HG03097 (cell line): ENCODE results near the gene TAS1R3.
A peak's percentile ranks its signal among the peaks of the same experiment; 100 is the strongest.

Source experiments
- ATAC-seq: cut with Tn5 transposase; IDR thresholded peaks from one replicate; pipeline ENCODE4 v1.9.1; 2021; ENCODE audit not compliant: unreplicated experiment, low FRiP score

The TAS1R3 gene

DNA sequence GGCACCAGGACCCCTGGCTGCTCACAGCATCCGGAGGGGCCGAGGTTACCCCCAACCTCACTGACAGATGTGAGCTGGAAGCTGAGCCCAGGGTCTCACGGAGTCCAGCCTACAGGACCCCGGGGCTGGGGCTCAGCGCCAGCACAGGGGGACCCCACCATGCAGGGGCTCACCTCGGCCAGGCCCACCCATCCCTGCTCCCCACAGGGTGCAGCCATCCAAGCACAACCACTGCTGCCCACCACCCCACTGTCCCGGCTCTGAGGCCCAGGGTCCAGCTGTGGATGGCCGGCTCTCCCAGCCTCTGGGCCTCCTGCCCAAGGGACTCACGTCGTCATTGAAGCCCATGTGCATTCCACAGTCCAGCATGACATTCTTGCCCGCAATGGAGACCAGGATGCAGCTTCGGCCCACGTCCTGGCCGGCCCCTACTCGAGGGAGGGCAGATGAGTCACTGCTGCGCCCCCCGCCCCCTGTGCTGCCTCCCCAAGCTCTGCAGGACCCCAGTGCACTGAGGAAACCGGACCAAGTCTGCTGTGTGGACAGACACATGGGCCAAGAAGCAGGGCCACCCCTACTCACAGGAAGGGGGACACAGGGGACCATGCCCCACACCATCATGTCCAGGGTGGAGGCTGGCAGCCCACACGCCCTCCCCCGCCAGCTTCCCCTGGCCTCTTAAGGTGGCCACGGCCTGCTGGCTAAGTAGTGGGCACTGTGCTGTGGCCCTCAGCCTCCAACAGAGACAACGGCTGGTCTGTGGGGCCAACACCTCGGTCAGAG lies 10.2 kb upstream of the TAS1R3 start:
- ATAC-seq, result no peak

DNA sequence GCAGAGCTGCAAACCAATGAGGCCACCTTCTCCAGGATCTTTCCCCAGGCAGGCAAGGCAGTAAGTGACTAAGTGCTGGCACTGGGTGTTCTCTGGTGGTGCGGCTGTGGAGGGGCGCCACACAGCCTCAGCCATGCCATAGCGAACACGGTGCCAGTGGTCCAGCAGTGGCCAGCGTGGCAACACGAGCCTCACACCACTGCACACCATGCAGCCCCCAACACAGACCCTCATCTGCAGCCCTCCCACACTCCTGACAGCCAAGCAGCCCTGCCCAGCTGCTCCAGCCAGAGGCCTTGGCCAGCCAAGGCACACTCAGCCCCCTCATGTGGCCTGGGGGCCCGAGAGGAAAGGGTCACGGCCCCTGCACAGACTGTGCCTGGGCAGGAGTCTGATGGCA lies 9.6 kb upstream of the TAS1R3 start:
- no peak for ATAC-seq

DNA sequence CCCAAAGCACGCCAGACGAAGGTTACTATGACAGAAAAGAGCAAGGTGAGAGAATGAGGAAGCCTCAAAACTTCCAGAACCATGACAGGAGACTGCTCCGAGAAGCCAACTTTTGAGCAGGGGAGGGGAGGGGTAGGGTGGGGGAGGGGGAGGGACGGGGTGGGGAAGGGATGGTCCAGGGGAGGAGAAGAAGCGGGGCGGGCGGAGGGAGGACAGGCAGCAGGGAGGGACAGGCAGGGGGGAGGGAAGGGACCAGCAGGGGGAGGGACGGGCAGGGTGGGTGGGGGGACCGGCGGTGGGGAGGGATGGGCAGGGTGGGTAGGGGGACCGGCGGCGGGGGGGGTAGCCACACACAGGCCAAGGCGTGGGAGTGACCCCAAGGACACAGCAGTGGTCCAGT lies 8.7 kb upstream of the TAS1R3 start:
- ATAC-seq, result no peak

DNA sequence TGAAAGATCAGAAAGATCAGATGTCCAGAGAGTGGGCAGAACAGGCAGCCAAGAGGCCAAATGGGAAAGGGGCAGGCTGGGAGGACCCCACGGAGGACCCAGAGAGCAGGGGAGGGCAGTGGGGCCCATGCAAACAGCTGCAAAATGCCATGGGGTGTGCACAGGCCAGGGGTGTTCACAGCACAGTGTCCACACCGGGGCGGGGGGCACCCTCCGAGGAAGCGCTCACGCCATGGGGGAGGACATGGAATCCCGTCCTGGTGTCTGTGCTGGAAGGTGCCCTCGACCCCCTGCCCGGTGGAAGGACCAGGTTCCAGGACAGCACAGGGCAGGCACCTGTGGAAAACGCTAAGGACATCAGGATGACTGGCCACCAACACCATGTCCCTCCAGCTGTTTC lies 8.1 kb upstream of the TAS1R3 start:
- ATAC-seq, result no peak

- no peak for ATAC-seq
Measured at GRCh38 chr1:1324084-1324523, 7.0 kb upstream of the TAS1R3 start.

DNA sequence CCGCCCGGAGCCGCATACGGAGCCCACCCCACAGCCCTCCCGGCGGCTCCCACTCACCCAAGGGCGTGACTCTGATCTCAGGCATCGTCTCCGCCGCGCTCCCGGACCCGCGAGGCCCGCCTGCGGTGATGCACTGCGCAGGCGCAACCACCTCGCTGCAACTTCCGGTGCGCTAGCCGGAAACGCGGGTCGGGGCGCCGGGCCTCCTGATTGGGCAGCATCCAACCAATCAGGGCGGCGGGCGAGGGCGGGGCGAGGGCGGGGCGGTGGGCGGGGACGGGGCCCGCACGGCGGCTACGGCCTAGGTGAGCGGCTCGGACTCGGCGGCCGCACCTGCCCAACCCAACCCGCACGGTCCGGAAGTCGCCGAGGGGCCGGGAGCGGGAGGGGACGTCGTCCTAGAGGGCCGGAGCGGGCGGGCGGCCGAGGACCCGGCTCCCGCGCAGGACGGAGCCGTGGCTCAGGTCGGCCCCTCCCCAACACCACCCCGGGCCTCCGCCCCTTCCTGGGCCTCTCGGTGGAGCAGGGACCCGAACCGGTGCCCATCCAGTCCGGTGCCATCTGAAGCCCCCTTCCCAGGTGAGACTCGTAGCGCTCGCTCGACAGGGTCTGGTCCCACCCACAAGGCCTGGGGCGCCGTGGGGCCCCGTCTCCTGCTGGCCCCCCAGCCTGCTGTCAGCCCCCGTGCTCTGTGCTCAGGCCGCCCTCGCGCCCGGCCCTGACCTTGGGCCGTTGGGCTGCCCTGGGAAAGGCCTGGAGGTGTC lies 6.4 kb upstream of the TAS1R3 start, which contains the start of the genes CPTP and INTS11:
Gene CPTP (plus strand): TSS at position 279 of the 764 bp plus-strand sequence. CDS start 2,109 bp downstream, outside the sequence.
Gene INTS11 (minus strand): TSS at position 137 of the 764 bp plus-strand sequence. CDS start 52 bp downstream, at position 85.
- ATAC-seq, result peak; percentile 52

GRCh38 chr1:1325288-1326074 lies 5.6 kb upstream of the TAS1R3 start:
- ATAC-seq, result no peak

DNA sequence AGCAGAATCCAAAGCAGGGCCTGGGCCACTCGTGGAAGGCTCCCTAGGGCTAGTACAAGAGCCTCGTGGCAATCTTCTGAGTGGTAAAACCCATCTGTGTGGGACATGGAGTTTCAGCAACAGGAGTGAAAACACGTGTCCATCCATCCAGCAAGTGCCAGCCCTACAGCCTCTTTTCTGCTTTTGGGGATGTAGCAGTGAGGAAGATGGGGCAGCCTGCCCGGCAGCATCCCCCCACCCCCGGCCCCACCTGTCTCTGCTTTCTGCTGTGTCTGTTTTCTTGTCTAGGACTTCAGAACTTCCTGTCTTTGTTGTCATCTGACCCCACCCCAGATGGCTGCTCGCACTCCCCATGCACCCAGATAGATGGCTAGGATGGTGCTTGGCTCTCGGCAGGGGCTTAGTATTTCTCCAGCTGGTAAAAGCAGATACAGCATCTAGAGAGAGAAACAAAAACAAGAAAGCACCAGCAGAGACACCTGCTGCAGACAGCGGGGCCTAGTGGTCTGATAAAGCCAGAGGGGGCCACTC lies 4.9 kb upstream of the TAS1R3 start:
- ATAC-seq, result no peak

DNA sequence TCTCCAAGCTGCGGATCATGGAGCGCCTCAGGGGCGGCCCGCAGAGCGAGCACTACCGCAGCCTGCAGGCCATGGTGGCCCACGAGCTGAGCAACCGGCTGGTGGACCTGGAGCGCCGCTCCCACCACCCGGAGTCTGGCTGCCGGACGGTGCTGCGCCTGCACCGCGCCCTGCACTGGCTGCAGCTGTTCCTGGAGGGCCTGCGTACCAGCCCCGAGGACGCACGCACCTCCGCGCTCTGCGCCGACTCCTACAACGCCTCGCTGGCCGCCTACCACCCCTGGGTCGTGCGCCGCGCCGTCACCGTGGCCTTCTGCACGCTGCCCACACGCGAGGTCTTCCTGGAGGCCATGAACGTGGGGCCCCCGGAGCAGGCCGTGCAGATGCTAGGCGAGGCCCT lies 3.8 kb upstream of the TAS1R3 start:
- no peak for ATAC-seq

- ATAC-seq, result no peak
Measured at GRCh38 chr1:1328254-1328653, 2.8 kb upstream of the TAS1R3 start.

DNA sequence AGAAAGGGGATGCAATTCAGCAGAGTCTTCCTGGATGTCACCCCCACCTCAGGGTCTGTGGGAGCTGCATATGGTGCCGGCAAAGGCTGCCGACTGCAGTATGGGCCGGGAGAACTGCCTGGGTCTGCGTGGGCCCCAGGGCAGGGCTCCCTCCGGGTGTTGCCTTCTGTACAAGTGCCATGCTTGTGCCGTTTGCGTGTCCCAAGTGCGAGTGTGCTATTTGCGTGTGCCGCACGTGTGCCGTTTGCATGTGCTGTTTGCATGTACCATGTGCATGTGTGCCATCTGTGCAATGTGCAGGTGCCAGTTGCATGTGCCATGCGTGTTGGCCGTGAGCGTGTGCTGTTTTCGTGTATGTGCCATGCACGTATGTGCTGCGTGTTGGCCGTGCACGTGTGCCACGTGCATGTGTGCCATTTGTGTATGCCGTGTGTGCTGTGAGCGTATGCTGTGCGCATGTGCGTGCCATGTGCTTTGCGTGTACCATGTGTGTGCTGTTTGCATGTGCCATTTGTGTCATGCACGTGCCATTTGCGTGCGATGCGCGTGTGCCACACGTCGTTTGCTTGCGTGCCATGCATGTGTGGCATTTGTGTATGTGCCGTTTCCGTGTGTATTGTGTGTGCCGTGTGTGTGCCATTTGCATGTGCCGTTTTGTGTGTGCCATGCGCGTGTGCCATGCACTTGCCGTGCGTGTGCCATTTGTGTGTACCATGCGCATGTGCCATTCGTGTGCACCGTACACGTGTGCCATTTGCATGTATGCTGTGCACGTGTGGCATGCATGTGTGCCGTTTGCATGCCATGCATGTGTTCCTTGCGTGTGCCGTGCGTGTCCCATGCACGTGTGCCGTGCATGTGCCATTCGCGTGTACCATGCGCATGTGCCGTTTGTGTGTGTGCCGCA lies 1.5 kb upstream of the TAS1R3 start:
- ATAC-seq, result no peak

DNA sequence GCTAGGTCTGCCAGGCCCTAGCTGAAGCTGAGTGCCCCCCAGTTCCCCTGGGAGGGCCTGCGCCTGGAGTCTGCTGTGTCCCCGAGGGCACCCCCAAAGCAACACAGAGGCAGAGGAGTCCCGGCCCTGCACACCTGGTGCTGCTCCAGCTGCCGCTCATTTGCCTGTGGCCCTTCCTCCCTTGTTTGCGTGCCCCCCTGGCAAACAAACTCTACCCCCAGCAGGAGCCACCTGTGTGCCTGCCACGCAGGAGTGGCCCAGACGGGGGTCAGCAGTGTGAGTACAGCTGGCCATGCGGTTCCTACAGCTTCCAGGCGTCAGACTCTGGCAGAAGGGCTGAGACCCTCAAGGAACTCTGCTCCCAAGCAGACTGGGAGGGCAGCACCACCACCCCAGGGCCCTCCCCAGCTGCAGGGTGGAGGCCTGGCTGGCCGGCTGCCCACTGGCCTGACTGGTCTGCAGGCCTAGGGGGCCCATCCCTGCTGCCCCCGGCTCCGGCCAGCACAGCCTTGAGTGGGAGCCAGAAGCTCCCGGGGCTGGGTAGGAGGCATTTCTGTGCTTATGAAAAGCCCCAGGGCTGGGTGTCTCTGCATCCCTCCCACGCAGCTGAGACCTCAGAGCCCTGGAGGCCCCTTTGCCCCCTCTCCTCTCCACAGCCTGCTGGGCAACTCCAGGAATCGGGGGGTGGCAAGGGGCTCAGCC lies 563 bp upstream of the TAS1R3 start:
- ATAC-seq, result no peak

GRCh38 chr1:1332031-1332755 lies 1.1 kb downstream of the TAS1R3 start:
- ATAC-seq, result no peak

- no peak for ATAC-seq
Measured at GRCh38 chr1:1332774-1333480, 1.8 kb downstream of the TAS1R3 start.

DNA sequence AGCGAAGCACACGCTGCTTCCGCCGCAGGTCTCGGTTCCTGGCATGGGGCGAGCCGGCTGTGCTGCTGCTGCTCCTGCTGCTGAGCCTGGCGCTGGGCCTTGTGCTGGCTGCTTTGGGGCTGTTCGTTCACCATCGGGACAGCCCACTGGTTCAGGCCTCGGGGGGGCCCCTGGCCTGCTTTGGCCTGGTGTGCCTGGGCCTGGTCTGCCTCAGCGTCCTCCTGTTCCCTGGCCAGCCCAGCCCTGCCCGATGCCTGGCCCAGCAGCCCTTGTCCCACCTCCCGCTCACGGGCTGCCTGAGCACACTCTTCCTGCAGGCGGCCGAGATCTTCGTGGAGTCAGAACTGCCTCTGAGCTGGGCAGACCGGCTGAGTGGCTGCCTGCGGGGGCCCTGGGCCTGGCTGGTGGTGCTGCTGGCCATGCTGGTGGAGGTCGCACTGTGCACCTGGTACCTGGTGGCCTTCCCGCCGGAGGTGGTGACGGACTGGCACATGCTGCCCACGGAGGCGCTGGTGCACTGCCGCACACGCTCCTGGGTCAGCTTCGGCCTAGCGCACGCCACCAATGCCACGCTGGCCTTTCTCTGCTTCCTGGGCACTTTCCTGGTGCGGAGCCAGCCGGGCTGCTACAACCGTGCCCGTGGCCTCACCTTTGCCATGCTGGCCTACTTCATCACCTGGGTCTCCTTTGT lies 2.6 kb downstream of the TAS1R3 start:
- ATAC-seq, result no peak

GRCh38 chr1:1334835-1335234 lies 3.8 kb downstream of the TAS1R3 start:
- ATAC-seq, result no peak

GRCh38 chr1:1335283-1335682 lies 4.2 kb downstream of the TAS1R3 start:
- no peak for ATAC-seq
